ENCODE measurements around the gene DEPP1.

Gene DEPP1

DNA sequence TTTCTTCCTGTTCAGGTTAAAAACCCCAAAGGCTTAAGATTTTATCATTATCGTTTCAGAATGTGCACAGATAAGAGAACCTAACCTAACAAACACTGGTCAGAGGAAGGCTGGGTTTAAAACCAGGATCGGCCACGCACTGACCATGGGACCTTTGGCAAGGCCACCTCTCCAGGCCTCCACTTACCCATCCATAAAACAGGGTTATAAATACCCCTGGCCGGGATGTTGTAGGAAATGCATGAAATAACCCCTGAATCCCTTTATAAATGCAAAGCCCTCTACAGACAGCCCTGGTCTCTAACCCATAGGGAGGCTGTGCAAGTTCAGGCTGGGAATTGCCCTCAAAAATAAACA, 418 bp downstream of the DEPP1 start:
- no peak for DNase-seq (ENCODE audit: low spot score)

DNA sequence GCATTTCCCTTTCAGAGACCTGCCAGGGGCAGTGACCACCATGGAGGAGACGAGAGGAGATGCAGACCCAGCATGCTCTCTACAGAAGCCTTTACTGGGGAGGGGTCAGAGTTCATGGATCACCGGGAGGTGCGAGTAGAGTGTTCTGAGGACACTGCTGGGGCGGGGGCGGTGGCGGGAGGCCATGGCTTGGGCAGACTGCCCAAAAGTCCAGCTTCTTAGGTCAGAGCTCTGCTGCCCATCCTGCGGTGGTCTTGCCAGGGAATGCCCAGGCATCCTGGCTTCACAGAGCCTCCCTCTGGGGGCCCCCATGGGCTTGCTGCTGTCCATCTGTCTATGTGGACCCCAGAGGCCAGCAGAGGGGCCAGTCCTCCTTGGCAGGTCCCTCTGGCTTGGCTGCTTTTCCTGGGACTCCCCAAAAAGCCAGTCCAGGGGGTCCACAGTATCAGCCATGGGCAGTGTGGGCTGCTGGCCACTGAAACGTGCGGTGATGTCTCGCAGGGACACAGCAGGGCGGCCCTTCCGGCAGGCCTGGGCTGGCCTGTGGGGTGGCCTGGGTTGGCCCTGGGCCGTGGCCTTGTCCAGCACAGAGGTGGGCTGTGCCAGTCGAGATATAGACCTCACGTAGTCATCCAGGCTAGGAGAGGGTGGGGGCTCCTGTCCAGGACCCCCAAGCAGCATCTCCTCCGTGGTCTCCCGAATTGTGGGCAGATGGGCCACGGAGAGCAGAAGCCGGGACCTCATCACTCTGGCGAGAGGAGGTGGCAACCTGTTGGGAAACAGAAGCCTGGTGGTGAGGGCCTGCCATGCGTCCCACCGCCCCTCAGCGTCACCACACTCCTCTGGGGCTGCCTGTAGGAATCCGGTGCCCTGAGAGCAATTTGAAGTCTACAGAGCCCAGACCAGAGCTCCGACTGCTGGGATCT, 1.1 kb downstream of the DEPP1 start:
- no peak for DNase-seq (ENCODE audit: low spot score)

DNA sequence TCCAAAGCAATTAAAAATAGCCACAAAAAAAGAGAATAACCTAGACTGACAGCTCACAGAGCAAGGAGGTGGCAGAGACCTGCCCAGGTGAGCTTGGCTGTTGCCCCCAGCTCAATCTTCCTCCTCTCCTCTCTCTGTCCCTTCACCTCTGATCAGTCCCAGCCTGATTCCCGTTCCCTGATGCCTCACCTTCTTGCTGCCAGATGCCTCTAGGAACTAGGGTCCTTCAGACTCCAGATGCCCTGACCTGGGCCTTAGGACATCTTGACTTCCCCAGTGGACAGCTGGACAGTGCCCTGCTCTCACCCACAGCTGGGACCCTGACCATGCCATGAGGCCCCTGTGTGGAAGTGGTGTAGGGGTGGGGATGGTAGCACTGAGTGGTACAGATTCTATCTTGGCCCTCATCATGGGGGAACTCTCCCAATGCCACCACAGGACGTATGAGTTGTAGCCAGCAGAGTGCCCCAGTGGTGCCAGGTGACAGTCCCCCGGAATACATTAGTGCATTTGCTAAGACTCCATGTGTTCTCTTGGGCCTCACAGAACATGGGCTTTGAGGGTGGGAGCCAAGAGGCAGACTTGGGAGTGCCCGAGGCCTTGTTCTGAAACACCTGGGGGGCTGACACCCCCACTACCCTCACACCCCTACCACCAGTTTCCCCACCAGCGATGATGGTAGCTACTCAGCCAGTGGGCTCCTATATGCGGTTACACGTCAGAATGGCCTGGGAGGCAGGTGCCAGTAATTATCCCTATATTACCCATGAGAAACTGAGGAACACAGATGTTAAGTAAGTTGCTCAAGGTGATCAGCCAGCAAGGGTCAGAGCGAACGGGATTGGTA, 2.0 kb downstream of the DEPP1 start:
- DNase-seq (ENCODE audit: low spot score) = no peak

DNA sequence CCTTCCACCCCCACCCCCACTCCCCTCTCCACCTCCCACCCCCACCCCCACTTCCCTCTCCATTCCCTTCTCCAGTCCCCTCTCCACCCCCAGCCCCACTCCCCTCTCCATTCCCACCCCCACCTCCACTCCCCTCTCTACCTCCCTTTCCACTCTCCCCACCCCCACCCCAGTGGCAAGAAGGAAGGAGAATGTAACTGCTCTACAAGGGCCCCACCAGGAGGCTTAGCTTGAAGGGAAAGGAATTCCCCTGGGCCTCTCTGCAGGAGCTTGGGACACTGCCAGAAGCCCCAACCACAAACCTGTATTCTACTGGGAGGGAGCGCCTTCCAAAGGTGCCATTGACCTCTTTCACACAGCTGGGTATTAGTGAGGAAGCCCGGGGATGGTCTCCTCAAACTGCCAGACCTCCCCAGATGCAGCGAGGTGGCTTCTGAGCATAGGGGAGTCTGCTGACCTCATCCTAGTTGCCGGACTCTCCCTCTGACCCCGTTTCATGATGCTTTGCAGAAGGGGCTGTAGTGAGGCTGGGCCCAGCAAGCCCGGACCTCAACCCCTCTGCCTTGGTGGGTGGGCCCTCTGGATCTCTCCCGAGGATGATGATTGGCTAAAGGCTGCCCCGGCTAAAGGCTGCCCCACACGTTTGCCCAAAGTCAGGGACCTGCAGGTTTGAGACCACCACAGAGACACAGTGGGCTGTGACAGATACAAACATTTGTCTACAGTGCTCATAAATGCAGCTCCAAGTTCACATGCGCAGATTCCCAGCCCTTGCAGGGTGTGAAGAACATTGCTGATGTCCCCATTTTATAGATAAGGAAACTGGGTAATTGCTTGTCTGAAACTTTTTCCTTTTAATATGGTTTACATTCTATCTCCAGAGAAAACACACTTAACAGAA, 2.9 kb downstream of the DEPP1 start:
- DNase-seq (ENCODE audit: low spot score) = peak; percentile 52

DNA sequence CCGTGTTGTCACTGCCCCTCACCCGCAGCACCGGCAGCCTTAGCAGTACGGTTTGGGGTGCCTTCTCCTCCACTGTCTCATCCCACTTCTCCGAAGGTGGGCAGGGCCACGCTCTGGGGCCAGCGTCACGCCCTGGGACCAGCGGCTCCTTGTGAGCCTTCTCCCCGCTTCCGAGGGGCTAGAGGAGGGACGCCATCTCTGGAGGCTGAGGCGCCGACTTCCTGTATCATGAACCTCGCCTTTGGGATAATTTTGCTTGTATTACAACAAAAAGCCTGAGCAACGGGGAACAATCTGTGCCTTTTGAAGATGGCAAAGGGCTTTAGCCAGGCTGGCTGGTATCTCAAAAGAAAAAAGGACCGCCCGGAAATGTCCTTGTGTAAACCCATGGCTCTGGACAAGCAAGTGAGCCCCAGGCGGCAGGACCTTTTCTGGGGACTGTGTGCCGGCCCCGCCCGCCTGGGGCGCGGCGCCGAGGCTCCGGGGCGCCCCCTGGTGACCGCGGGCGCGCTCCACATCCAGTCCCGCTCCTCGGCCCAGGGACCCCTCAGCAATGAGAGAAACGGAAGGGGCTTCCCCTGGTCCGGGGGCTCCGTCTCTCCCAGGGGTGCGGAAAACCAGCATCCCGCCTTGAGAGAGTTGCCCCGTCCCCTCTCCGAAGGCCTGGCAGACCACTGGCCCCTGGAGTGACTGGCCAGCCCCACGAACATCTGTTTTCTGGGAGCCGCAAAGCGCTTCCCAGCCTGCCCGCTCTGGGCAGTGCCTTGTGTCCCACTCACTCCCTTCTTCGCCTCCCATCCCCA, 3.8 kb downstream of the DEPP1 start:
- DNase-seq (ENCODE audit: low spot score) = peak; percentile 68

DNA sequence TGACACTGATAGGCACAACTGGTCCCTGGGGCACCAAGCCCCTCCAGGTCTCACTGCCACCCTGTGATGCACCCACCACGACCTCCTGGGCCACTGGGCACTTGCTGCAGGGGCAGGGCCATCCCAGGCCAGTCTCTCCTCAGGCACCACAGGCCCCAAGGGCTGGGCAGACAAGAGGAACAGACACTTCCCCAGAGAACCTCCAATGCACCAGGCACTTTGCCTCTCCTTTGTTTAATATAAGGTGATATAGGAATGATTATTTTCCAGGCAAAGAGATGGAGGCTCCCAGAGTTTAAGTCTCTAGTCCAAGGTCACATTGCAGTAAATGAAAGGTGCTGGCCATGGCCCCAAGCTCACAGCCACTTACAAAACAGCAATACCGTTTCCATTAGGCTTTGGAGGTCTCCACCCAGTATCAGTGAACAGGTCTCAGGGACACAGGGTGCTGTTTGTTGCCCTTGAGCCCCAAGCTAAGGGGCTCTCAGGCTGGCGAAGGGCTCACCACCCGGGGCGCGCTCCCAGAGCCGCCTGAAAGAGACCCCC, 4.5 kb downstream of the DEPP1 start:
- DNase-seq (ENCODE audit: low spot score) = no peak

DNA sequence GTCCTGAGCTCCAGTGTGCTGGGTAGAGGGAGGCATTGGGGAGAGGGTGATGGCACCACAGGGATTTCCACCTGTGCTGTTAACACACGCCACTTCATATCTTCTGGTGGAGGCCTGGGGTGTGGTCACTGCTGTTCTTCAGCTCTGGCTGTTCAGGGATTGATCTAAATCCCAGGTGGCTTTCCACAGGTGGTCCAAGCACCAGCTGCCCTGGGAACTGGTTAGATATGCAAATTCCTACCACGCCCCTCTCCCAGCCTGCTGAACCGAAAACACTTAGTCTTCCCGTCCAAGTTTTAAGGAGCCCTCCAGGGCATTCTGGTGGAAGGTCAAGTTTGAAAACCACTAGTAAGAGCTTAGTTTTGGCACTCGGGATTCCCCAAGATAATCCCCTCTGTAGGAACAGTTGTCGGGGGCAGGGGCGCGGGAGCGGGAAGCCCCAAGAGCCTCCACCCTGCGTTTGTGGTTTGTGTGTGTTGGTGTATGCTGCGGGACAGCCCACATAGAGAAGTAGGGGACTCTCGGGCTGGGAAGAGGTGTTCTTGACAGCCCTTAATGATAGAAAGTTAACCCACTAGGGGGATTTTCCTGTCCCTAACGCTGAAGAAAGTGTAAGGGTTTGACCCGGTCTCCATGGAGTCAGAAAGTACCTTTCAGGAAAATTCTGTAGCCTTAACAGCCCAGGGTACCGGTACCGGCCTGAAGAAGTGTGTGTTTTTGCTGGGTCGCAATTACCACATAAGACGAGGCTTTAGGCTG, 5.1 kb downstream of the DEPP1 start:
- no peak for DNase-seq (ENCODE audit: low spot score)

DNA sequence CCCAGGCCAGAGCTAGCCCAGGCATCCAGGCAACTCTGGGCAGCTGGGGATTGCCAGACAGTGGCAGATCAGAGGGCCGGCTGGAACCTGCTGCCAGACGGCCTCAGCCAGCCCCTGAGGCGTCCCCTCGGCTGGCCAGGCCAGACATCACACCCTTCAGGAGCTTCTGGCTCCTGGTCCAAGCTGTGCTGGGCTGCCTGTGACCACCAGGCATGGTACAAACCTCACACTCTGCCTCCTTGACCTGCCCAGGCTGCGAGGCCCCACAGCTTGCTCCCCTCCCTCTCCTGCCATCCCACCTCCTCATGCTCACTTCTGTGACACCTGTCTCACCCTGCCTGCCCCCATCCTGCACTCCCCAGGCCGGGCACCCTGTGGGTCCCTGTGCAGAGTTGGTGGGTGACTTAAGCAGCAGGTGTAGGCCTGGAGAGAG, 5.7 kb downstream of the DEPP1 start:
- DNase-seq (ENCODE audit: low spot score) = no peak

DNA sequence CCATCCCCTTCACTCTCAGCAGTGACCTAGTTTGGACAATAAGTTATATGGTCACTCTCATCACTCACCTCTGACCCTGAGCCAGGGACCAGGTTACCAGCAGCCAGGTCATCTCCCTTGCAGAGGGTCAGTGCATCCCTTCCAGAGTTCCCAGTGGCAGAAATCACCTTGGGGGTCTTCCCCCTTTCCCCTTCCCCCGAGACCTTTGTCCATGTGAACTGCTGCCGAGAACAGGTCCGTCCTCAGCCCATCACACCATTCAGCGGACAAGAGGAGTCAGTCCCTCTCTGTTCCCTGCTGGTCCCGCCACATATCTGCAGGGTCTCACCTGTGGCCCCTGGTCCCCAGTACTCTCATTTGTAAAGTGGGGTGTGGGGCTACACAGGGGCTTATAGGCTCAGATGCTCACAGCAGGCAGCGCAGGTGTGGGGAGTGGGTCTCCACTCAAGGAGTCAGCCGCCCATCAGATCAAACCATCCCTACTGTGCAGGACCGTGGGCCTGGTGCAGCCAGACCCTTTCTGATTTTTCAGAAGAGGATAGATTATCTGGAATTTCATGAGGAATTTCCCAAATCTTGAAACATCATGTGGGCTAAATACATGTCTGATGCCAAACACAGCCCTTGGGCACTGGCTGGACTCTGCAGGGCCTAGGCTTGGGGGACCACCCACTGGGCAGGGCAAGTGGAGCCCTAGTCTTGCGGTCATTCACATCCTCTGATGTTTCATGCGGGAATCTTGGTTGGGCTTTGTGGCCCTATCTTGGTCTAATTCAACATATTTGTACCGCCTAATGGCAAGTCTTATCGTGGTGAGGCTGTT, 6.5 kb downstream of the DEPP1 start:
- DNase-seq (ENCODE audit: low spot score) = no peak

DNA sequence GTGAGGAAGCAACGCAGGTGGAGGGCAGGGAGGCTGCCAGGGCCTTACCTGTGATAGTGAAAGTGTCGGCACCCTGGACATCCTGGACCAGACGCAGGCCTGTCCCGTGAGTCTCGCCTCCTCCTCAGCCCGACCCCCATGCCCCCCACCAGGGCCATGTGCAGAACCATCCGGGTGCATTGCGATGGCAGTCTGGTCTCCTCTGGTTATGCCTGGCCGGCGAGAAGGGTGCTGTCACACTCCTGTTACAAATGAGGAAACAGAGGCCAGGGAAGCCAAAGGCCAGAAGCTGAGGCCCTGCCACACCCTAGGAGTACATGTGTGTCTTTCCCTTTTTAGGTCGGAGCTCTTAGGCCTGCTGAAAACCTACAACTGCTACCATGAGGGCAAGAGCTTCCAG, 7.2 kb downstream of the DEPP1 start:
- no peak for DNase-seq (ENCODE audit: low spot score)

DNA sequence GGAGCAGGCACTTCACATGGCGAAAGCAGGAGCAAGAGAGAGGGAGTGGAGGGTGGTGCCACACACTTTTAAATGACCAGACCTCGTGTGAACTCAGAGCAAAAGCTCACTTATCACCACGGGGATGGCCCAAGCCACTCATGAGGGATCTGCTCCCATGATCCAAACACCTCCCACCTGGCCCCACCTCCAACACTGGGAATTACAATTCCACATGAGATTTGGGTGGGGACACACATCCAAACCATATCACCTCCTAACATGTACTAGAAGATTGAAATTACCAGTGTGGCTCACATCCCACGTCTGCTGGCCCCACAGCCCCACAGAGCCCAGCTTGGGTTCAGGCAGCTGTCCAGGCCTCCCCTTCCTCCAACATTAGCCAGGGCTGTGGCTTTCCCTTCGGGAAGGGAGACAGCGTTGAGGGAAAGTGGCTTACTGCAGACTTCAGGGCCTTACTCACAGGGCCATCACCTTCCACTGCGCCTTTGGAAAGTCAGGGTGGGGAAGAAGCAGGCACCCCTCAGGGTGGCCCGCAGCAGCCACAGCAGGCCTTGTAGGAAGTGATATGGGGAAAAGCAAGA, 7.7 kb downstream of the DEPP1 start:
- DNase-seq (ENCODE audit: low spot score) = no peak

DNA sequence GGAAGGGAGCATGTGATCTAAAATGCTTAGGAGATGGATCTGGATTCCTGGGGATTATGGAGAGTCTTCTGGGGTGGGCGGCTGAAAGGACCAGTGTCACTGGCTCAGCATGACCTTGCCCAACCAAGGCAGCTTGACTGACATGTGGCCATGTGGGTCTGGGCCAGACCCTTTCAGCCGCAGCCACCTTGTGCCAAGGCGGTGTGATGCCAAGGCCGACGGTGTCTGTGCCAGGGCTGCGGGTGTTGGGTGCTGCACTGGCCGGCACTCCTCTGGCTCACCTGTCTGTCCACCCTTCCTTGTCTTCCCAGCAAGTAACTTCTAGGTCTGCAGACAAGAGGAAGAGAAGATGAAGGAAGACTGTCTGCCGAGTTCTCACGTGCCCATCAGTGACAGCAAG, 8.8 kb downstream of the DEPP1 start:
- DNase-seq (ENCODE audit: low spot score) = no peak

DNA sequence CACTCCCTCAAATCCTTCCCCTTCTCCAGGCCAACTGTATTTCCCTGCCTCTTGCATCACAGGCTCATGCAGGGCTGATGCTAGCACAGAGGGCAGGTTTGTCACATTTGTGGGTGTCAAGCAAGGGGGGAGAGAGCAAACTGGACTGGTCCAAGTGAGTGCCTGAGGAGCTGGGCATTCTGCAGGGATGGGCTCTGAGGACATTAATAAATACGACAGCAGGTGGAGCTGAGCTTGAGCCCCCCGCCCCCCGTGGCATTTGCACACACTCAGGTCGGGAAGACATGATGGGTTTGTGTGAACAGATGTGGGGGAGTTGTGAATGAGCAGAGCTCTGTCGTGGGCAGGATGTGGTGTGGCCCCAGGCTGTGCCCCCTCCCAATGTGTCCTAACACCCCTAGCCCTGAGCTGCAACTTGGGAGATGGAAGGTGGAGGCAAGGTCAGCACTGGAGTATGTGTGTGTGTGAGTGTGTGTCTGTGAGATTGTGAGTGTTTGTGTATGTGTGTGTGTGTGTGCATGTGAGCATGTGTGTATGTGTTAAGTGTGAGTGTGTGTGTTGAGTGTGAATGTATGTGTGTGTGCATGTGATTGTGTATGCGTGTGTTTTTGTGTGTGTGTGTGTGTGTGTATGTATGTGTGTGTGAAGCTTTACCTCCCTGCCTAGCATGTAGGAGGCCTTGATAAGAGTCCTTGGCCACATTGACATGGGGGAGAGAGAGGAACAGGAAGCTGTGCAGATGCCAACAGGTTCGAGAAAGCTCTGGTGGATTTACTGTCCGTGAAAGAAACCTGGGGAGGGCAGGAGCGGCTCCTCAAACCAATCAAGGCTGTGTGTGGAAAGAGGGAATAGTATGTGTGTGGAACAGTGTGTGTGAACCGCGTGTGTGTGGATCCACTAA, 9.9 kb downstream of the DEPP1 start:
- DNase-seq (ENCODE audit: low spot score) = no peak

DNA sequence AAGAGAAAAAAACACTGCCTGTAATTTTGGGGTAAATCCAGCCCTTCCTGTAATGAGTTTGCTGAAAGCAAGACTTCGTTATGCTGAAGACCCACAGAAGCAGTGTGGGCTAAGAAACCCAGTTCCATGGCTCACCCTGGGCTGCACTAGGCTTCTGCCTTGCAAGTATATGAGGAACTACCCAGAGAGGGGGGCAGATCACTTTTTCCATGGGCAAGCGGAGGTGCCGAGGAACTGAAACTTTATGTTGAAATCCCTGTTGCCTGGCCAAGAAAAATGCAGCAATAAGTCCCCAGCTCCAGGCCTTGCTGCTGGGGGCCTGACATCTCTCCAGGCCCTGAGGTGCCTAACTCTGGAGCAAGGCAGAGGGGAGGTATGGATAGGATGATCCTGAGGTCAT, 10.5 kb downstream of the DEPP1 start:
- DNase-seq (ENCODE audit: low spot score) = no peak

DNA sequence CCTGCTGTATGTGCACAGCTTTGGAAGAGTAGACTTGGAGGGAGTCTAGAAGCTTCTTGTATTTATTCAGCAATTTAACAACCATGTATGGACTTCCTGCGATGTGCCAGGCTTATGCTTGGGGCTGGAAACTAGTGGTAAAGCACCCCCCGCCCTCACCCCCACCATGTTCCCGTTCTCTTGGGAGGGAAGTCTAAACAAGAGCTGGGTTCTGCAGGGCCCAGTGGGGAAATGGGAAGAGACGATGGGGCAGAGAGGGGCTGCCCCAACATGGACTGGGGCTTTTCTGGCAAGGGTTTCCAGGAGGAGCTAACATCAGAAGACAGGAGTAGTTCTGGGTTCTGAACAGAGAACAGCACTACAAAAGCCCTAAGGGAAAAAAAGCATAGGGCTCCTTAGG, 11.0 kb downstream of the DEPP1 start:
- DNase-seq (ENCODE audit: low spot score) = no peak

DNA sequence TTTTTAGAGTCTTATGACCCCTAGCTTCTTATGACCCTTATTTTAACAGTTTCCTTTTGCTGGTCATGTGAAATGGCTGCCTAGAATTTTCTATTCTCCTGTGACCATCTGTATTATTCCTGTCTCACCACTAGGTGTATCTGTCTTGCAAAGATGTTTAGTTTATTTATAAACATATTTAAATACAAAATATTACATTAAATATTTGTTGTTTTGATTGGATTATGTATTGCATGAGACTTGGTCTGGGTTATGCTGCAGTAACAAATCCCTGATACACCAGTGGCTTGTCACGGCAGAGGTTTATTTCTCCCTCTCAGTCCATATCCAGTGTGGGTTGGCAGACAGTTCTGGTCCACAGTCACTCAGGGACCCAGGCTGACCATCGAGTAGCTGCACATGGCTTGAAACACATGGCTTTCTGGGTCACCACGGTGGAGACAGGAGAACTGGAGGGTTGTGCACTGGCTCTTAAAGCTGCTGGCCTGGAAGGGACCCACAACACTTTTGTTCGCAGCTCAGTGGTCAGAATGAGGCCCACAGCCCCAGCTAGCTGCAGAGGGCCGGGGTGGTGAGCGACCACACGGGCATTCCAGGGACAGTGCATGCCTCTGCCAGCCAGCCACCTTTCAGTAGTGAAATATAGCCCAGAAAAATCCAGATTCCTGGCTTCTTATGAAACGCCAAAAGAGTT, 11.6 kb downstream of the DEPP1 start:
- DNase-seq (ENCODE audit: low spot score) = no peak

DNA sequence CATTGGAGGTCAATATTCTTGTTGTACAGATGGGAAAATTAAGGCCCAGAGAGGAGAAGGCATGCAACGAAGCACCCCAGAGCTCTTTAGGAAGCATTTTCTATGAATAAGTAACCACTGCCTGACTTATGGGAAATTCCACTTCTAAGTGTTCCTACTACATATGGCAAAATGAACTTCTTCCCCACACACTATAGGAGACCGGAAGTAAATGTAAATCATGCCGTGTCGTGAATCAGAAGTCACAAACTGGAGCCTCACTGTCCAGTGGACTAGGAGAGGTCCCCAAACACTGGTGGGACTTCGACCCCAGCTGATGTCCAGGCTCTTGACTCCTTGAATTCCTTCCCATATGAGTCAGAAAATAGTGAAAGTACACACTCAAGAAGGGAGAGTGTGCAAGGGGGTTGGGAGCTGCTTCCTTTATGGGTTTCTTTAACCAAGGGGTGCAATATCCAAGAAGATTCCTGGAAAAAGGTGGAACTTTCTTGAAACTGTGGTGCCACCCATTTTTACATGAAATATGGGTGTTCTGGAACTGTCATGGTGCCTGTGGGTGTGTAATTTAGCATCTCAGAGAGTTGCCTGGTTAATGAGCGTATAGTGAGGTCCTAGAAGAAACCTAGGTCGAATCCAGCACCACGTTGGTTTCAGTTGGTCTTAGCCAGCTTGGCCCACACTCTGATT, 12.3 kb downstream of the DEPP1 start:
- no peak for DNase-seq (ENCODE audit: low spot score)

Measured in HuH-7 (cell line).